ENCODE results near the gene FAM219A.
"Not testable (repeated sequence)": the region's sequence is repeated elsewhere in the genome, so short reads cannot be mapped to it uniquely, and the experiment has no call there.

Gene FAM219A

DNA sequence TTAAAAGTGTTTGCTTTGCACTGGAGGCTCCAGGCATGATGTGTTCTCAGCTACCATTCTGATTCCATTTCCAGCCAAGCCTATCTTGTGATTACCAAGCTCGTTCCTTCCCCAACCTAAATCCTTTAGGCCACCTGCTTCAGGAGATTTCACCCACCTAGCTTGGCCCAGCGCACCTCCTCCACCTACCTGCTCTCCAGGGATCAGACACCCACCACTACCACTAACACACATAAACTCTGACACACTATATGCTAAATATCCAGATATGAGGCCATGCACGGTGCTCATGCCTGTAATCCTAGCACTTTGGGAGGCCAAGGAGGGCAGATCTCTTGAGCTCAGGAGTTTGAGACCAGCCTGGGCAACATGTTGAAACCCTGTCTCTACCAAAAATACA is 84.0 kb downstream of the FAM219A start:
- DNase-seq = no peak

DNA sequence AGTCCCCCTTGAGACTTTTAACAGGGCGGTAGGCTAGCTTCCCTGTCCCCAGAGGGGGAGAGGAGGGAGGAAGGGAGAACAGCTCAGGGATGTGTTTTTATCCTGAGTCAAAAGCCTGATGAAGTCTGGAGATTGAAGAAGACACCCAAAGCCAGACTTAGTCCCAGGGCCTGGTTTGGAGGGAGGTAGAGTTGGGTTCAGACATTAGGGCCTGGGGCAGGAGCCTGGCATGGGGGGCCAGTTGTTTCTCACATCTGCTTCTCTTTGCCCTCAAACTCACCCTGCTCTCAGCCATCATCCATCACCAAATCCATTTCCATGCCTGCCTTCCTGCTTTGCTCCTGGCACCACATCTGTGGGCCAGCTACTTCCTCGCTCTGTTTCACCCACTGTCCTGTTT is 84.6 kb downstream of the FAM219A start:
- DNase-seq = no peak

DNA sequence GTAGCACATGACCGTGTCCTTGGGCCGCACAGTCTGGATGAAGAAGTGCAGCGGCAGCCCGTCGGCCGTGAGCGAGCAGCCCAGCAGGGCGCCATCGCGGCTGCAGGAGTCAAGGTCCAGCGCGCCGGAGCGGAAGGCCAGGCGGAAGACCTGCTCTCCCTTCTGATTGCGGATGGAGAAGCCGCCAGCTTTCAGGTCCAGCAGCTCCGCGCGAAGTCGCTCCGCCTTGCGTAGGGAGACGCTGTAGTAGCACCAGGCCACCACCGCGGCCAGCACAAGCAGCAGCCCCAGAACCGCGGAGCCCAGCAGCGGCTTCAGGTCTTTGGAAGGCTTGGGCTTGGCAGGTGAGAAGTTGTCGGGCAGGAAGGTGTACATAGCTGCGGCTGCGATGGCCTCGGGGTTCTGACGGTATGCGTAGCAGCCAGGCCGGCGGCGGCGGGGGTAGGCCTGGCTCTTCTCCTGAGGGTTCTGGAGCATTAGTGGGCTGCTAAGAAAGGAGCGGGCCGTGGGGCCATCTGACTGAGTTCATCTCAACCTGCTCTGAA is 85.8 kb downstream of the FAM219A start:
- no peak for DNase-seq

DNA sequence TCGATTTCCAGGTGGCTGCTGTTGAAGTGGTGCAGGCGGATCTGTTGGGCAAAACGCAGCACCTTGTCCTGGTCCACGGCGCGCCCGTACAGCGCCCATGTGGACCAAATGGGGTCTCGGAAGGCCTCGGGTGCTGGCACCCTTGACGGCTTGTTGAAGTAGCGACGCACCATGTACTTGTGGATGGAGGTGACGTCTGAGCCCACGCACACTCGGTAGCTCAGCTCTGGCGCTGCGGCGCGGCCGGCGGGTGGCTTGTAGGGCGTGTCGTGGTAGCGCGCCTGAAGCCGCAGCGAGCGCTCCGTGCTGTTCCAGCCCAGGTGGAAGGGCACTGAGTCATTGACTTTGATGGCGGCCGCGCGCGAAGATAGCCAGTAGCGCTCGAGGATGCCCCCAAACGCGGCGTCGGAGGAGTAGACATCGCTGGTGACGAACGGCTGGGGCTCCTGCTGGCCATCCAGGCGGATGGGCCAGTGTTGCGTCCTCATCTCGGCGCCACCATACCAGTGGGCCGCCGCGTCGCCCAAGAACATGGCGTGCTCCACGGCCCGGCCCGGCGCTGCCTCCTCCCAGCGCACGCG is 86.4 kb downstream of the FAM219A start:
- no peak for DNase-seq

DNA sequence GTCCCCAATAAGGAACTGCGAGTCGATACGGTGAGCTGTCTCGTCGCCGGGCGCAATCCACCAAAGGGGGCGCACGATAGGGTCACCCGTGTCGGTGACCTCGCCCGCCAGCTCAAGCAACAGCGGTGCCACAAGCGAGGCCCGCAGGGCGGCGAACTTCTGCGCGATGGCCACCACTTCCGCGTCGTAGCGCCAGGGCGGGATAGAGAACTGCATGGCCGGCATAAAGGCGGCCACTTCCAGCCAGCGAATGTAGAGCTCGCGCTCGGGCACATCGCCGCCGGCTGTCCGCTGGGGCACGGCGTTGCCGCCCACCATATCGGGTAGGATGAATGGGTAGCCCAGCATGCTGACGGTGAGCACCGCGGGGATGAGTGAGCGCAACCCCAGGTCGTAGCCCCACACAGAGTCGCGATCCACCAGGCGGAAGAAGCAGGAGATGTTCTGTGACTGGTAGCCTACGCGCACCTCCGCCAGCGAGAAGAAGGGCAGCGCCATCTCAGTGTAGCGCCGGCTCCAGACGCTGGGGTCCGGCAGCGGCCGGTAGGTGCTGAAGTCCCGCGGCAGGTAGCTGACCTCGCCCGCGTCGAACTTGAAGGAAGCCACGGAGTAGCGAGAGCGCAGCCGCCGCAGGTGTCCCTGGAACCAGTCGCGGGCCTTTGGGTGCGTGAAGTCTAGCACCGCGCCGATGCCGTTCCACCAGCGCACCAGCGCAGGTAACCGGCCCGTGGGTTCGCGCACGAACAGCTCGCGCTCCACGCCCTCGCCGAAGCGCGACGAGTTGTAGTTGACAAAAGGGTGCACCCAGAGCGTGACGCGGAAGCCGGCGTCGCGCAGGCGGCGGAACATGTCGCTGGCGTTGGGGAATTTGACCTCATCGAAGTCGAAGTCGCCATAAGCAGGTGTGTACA is 87.1 kb downstream of the FAM219A start:
- DNase-seq = no peak

DNA sequence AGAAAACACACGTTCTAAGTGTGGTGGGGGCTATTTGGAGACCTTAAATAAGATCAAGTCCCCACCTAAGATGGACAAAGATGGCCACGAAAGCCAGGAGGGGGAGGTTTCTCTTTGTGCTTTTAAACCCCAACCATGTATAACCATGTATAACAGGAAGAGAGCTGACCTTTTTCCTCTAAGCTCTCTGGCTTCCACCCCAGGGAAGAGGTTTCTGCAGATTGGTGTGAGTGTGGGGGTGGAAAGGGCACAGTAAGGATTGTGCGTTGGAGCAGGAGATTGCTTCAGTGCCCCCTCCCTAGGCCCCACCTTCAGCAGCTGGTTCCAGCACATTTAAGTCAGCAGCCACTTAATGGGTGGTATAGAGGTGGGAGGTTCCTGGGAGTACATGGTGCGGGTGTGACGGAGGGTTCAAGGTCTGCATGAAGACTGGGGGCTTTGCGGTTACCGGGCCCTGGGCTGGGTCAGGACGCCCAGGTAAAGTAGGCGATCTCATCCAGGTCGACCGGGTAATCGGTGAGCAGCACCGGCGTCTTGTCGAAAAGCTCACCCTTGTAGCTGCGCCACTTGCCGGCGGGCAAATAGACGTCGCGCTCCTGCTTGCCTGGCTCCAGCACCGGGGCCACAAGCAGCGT is 87.9 kb downstream of the FAM219A start:
- DNase-seq = no peak

DNA sequence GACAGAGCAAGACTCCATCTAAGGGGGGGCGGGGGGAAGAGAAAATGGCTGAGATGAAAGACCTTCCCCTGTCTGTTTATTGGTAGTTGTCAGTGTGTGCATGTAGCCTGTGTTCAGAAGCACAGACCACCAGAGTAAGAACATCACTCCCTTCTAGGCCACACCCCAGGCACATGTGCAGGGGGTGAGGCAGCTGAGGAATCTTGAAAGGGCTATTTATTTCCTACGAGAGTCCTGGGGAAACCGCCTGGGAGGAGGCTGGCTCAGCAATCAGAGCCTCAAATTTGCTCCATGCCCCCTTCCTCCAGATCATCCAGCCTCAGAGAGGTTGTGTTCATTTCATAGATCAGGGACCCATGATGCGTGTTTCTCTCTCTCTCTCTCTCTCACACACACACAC is 88.7 kb downstream of the FAM219A start:
- no peak for DNase-seq

DNA sequence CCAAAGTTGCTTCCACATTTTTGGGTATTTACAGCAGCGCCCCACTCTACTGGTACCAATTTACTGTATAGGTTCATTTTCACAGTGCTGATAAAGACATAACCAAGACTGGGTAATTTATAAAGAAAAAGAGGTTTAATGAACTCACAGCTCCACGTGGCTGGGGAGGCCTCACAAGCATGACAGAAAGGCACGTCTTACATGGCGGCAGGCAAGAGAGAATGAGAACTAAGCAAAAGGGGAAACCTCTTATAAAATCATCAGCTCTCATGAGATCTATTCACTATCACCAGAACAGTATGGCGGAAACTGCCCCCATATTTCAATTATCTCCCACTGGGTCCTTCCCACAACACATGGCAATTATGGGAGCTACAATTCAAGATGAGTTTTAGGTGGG is 89.6 kb downstream of the FAM219A start:
- DNase-seq = not testable (repeated sequence)

DNA sequence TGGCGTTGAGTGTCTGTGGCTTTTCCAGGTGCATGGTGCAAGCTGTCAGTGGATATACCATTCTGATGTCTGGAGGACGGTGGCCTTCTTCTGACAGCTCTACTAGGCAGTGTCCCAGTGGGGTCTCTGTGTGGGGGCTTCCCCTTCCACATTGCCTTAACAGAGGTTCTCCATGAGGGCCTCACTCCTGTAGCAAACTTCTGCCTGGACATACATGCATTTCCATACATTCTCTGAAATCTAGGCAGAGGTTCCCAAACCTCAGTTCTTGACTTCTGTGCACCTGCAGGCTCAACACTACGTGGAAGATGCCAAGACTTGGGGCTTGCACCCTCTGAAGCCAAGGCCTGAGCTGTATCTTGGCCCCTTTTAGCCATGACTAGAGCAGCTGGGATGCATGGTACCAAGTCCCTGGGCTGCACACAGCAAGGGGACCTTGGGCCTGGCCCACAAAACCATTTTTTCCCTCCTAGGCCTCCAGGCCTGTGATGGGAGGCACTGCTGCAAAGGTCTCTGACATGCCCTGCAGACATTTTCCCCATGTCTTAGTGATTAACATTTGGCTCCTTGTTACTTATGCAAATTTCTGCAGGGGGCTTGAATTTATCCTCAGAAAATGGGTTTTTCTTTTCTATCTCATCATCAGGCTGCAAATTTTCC is 90.5 kb downstream of the FAM219A start:
- not testable (repeated sequence) for DNase-seq

DNA sequence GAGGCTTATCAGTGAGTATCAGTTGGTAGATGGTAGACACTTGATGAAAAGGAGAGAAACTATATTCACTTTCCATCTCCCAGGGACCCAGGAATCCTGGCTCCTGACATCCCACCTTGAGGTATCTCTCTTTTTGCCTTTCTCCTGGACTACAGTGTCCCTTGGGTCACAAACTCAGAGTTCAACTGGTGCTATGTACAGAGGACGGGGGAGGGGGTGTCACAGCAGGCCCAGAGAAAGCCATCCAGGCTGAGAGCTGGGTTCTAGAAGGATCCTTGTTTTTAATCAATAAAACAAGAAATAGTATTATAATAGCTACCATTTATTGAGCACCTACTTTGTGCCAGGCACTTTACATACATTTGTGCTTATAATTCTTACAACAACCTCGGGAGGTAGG is 92.0 kb downstream of the FAM219A start:
- DNase-seq = no peak

DNA sequence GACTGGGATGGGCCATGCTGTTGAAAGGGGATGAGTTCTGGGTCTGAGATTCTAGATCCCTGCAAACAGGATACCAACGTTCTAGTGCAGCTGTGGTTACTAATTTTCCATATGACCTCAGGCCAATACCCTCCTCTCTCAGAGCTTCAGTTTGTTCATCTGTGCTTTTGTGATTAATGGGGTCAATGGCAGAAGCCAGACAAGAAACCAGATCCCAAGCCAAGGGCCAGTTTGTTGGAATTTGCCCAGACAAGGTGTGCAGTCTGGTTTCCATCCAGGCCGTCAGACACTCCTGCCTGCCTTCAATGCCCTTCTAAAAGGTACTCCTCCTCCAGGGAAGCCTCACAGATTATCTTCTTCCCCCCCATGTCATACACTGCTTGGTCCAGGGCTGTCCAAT is 93.1 kb downstream of the FAM219A start:
- no peak for DNase-seq

DNA sequence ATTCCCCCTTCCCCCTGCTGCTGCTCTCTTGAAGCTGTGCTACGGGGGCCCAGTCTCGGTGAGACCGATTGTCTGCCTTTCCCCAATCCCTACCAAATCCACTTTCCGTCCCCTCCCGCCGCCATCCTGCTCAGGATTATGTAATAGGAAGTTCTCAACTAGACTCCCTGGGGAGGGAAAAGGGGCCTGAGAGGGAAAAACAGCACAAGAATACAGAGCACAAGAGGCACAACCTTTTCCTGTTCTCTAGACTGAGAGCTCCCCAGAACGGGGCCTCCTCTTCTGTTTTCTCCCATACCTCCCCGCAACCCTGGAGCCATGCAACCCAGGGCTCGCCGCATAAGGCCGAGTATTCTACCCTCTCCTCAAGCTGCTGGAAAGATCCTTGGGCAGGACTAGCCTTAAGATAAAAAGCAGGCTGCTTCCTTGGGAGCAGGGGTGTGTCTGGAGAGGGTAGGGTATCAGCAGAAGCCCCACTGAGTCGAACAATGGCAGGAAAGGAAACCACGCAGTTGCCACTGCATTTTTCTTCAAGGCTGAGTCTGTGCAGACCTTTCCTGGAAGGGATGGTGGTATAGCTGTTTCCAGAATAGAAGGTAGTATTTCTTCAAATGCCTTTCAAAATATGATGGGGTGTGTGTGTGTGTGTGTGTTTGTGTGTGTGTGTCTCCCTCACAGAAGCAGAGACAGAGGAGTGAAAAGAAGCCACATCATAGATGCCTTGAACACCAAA is 94.6 kb downstream of the FAM219A start:
- no peak for DNase-seq

DNA sequence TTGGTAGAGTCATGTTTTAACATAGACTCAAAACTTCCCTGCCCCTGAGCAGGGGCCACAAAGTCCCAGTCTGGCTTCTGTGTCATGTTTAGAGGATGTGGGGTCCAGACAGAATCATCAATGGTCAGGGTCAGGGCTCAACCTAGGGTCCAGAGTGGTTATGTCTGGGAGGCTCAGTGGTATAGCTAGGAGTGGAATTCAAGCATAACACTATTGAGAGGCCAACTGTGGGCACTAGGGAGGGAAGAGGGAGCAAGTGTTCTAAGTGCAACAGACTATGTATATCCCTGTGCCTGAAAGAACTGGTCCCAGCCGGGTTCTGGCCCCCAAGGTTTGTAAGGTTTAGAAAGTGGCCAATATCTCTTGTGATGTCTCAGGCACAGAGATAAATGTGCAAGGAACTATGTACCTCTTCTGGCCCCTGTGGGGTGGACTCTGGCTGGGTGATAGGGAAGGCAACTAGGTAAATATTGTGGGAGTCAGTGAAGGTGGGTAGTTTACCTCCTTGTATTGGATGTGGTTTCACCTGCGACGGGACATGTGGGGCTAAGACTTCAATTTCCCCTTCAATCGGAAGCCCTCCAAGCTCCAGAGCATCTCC is 95.7 kb downstream of the FAM219A start:
- no peak for DNase-seq

DNA sequence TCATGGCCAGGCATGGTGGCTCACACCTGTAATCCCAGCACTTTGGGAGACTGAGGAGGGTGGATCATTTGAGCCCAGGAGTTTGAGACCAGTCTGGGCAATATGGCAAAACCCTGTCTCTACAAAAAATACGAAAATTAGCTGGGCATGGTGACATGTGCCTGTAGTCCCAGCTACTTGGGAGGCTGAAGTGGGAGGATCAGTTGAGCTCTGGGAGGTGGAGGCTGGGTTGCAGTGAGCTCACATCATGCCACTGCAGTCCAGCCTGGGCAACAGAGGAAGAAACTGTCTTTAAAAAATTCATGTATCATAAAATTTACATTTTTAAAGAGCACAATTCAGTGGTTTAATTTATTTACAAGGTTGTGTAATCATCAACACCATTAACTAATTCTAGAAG is 105.4 kb downstream of the FAM219A start:
- not testable (repeated sequence) for DNase-seq

DNA sequence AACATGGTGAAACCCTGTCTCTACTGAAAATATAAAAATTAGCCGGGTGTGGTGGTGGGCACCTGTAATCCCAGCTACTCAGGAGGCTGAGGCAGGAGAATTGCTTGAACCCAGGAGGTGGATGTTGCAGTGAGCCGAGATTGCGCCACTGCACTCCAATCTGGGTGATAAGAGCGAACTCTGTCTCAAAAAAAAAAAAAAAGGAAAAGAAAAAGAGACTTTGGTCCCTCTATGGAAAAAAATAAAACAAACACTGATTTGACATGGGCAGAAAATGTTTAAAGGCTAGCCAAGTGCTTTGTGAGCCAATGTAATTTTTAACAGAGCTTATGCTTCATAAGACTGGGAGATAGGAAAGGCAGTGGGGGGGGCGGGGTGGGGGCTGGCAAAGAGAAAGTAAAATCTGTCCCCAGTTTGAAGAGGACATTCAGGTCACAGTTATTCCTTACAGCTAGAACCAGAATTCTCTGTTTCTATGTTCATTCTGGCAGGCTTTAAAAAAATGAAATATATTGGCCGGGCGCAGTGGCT is 106.2 kb downstream of the FAM219A start:
- DNase-seq = not testable (repeated sequence)

DNA sequence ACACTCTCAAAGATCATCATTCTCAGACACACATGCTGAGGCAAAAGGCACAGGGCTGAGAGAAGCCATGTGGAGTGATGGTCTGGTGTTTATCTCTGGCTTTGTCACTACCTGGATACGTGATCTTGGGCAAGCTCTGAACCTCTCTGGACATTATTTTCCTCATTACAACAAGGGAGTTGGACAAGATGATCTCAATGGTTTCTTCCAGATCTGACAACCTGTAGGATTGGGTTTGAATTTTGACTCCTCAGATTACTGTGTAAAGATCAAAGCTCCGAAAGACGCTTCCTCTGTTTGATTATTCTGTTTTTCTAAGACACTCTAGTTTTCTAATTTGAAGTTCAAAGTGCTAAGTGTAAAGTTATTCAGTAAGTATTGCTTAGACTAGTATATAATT is 109.0 kb downstream of the FAM219A start:
- no peak for DNase-seq

Measured in NCI-H526 (cell line).